H1 (cell line): ENCODE measurements around the gene GALR2. TPM values are rescaled to one million over a fixed set of nuclear protein-coding genes. Genes with fewer than 3 reads are reported as not detected.

Experiments
- CTCF ChIA-PET: fragments of 300-600 bp; sonication (Branson Sonifier 250); formaldehyde crosslinking; loops from one replicate; lab custom pipeline; 2021; ENCODE audit not compliant: partially characterized antibody; lab: Charles Lee
- POLR2A ChIA-PET: fragments of 300-600 bp; sonication (Branson Sonifier 250); formaldehyde crosslinking; loops from one replicate; lab custom pipeline; 2021; ENCODE audit warnings: inconsistent platforms; ENCODE audit not compliant: partially characterized antibody; lab: Charles Lee
- DNase-seq, 2 experiments: peaks; one replicate each; pipeline versions ENCODE4 v3.0.0 to v3.0.0-alpha.2; 2010 to 2022; ENCODE audit warnings: low spot score in 2 of 2, low read depth in 1 of 2, mixed read lengths in 1 of 2
- FAIRE-seq: peaks from 2 replicates; lab custom pipeline; 2011; peaks lifted over from hg19 to GRCh38; lab: Jason Lieb, UNC
- H2AFZ ChIP-seq: 2 replicates; pipeline ENCODE4 v1.8.1; 2012; ENCODE audit warnings: low read length, inconsistent platforms
- H2AK5ac ChIP-seq: 2 replicates; pipeline ENCODE4 v1.6.1; 2013; ENCODE audit warnings: low read depth, low read length
- H2BK120ac ChIP-seq: replicated peaks from 2 replicates; pipeline ENCODE3; 2013; ENCODE audit warnings: low read depth, low read length, inconsistent platforms
- H2BK12ac ChIP-seq: 2 replicates; pipeline ENCODE4 v1.6.1; 2013; ENCODE audit warnings: low read depth, low read length
- H2BK15ac ChIP-seq: 2 replicates; pipeline ENCODE4 v1.6.1; 2013; ENCODE audit warnings: low read length
- H2BK20ac ChIP-seq: 2 replicates; pipeline ENCODE4 v1.6.1; 2013; ENCODE audit warnings: low read length
- H2BK5ac ChIP-seq: 2 replicates; pipeline ENCODE4 v1.6.1; 2013; ENCODE audit warnings: low read depth, low read length
- H3K14ac ChIP-seq: 2 replicates; pipeline ENCODE4 v1.6.1; 2013; ENCODE audit warnings: inconsistent platforms; ENCODE audit not compliant: insufficient read length
- H3K18ac ChIP-seq: 2 replicates; pipeline ENCODE4 v1.6.1; 2013; ENCODE audit warnings: low read length; ENCODE audit errors: extremely low read depth
- H3K23ac ChIP-seq: 2 replicates; pipeline ENCODE4 v1.6.1; 2013; ENCODE audit warnings: inconsistent platforms; ENCODE audit not compliant: insufficient read length
- H3K23me2 ChIP-seq: 2 replicates; pipeline ENCODE4 v1.6.1; 2013; ENCODE audit warnings: low read depth, low read length
- H3K27ac ChIP-seq: 2 replicates; pipeline ENCODE4 v1.6.1; 2011; ENCODE audit warnings: low read depth, low read length, inconsistent platforms
- H3K27me3 ChIP-seq, 4 experiments: replicated peaks in 1 of 4; 1 replicate in 1 of 4; 2 replicates in 3 of 4; pipeline versions ENCODE4 v1.6.1 to v1.8.1; 2011 to 2013; ENCODE audit warnings: low read length in 3 of 4, mild to moderate bottlenecking in 3 of 4, inconsistent platforms in 2 of 4, mixed read lengths in 2 of 4, moderate library complexity in 1 of 4; ENCODE audit not compliant: control insufficient read depth in 3 of 4, insufficient read depth in 3 of 4; ENCODE audit errors: extremely low read depth in 1 of 4
- H3K36me3 ChIP-seq, 4 experiments: 2 replicates each; pipeline versions ENCODE4 v1.6.1 to v1.8.1; 2011 to 2013; ENCODE audit warnings: mild to moderate bottlenecking in 4 of 4, low read length in 3 of 4, moderate library complexity in 2 of 4, control low read depth in 1 of 4, inconsistent platforms in 1 of 4; ENCODE audit not compliant: insufficient read depth in 4 of 4, control insufficient read depth in 2 of 4
- H3K4ac ChIP-seq: replicated peaks from 2 replicates; pipeline ENCODE3; 2013; ENCODE audit warnings: low read length, low read depth, mixed read lengths, inconsistent platforms; ENCODE audit not compliant: insufficient read length
- H3K4me1 ChIP-seq, 4 experiments: replicated peaks in 1 of 4; 1 replicate in 1 of 4; 2 replicates in 3 of 4; pipeline versions ENCODE4 v1.6.1 to v1.8.1; 2011 to 2013; ENCODE audit warnings: low read length in 3 of 4, inconsistent platforms in 2 of 4, mixed read lengths in 1 of 4; ENCODE audit not compliant: insufficient read depth in 4 of 4, control insufficient read depth in 3 of 4
- H3K4me2 ChIP-seq, 2 experiments: 2 replicates each; pipeline versions ENCODE4 v1.6.1 to v1.8.1; 2011 to 2013; ENCODE audit warnings: low read depth in 2 of 2, low read length in 2 of 2, control low read depth in 1 of 2, inconsistent platforms in 1 of 2, mild to moderate bottlenecking in 1 of 2; ENCODE audit not compliant: insufficient read depth in 1 of 2
- H3K4me3 ChIP-seq, 4 experiments: fragments of 200-600, 300-600 bp in 1 of 4; sonication (generic), shearing (Covaris generic), sonication (Bioruptor Twin) in 1 of 4; 2 replicates each; pipeline versions ENCODE4 v1.5.1 to v1.8.1; 2011 to 2016; ENCODE audit warnings: low read length in 4 of 4, low read depth in 3 of 4, control low read depth in 2 of 4, inconsistent platforms in 2 of 4, mild to moderate bottlenecking in 2 of 4, mixed read lengths in 1 of 4, moderate library complexity in 1 of 4; ENCODE audit not compliant: insufficient read depth in 2 of 4; ENCODE audit errors: extremely low read depth in 1 of 4
- H3K56ac ChIP-seq: replicated peaks from 2 replicates; pipeline ENCODE3; 2013; ENCODE audit warnings: low read depth, mild to moderate bottlenecking, mixed read lengths, low read length, inconsistent platforms; ENCODE audit not compliant: insufficient read length
- H3K79me1 ChIP-seq: 2 replicates; pipeline ENCODE4 v1.6.1; 2013; ENCODE audit warnings: low read depth, low read length, control low read depth
- H3K79me2 ChIP-seq, 2 experiments: 2 replicates each; pipeline versions ENCODE4 v1.6.1 to v1.8.1; 2012 to 2013; ENCODE audit warnings: low read length in 2 of 2, mild to moderate bottlenecking in 2 of 2, inconsistent platforms in 1 of 2; ENCODE audit not compliant: insufficient read depth in 2 of 2, control insufficient read depth in 1 of 2
- H3K9ac ChIP-seq, 4 experiments: replicated peaks in 1 of 4; 1 replicate in 1 of 4; 2 replicates in 3 of 4; pipeline versions ENCODE4 v1.6.1 to v1.8.1; 2011 to 2013; ENCODE audit warnings: low read depth in 3 of 4, low read length in 3 of 4, control low read depth in 2 of 4, mild to moderate bottlenecking in 2 of 4, moderate library complexity in 2 of 4, inconsistent platforms in 1 of 4; ENCODE audit errors: extremely low read depth in 1 of 4
- H3K9me3 ChIP-seq, 2 experiments: 2 replicates each; pipeline versions ENCODE4 v1.6.1 to v1.8.1; 2012 to 2013; ENCODE audit warnings: mild to moderate bottlenecking in 2 of 2, moderate library complexity in 2 of 2, control low read depth in 1 of 2, inconsistent platforms in 1 of 2, low read depth in 1 of 2, low read length in 1 of 2, mixed read lengths in 1 of 2; ENCODE audit not compliant: insufficient read depth in 2 of 2
- H4K20me1 ChIP-seq, 2 experiments: replicated peaks in 1 of 2; 2 replicates each; pipeline versions ENCODE3 to v1.8.1; 2011 to 2013; ENCODE audit warnings: inconsistent platforms in 2 of 2, low read length in 2 of 2, mild to moderate bottlenecking in 1 of 2; ENCODE audit not compliant: insufficient read depth in 2 of 2, control insufficient read depth in 1 of 2
- H4K5ac ChIP-seq: 2 replicates; pipeline ENCODE4 v1.6.1; 2013; ENCODE audit warnings: low read length, low read depth, mixed read lengths, inconsistent platforms; ENCODE audit not compliant: insufficient read length
- H4K8ac ChIP-seq: 2 replicates; pipeline ENCODE4 v1.8.0; 2013; ENCODE audit warnings: mild to moderate bottlenecking, moderate library complexity, low read length, inconsistent platforms; ENCODE audit not compliant: insufficient read depth; ENCODE audit errors: extremely low read depth
- H4K91ac ChIP-seq: replicated peaks from 2 replicates; pipeline ENCODE3; 2013; ENCODE audit warnings: low read length, mixed read lengths, inconsistent platforms; ENCODE audit not compliant: insufficient read length
- BCL11A ChIP-seq, 2 experiments: IDR thresholded peaks; one replicate each; pipeline ENCODE4 v1.6.1; 2011; ENCODE audit warnings: low read depth in 2 of 2, low read length in 2 of 2, mild to moderate bottlenecking in 2 of 2
- CREB1 ChIP-seq: IDR thresholded peaks from 2 replicates; pipeline ENCODE4 v1.6.1; 2012; ENCODE audit warnings: inconsistent platforms
- EP300 ChIP-seq, 2 experiments: IDR thresholded peaks; 1 replicate in 1 of 2; 2 replicates in 1 of 2; pipeline ENCODE4 v1.6.1; 2011 to 2012; ENCODE audit warnings: low read depth in 2 of 2, low read length in 2 of 2, mild to moderate bottlenecking in 2 of 2, borderline replicate concordance in 1 of 2, inconsistent platforms in 1 of 2, moderate library complexity in 1 of 2
- MAFK ChIP-seq: IDR thresholded peaks from 2 replicates; pipeline ENCODE4 v1.6.1; 2012; ENCODE audit warnings: low read depth, mild to moderate bottlenecking, improper control_type of control experiment, low read length
- NANOG ChIP-seq: IDR thresholded peaks from 2 replicates; pipeline ENCODE4 v1.6.1; 2011; ENCODE audit warnings: low read length, low read depth, mild to moderate bottlenecking, inconsistent platforms; ENCODE audit not compliant: insufficient read depth, poor library complexity, severe bottlenecking
- PHF8 ChIP-seq: fragments of 200-600 bp; sonication (generic); conservative IDR thresholded peaks from 2 replicates; pipeline ENCODE4 v1.7.1; 2012; ENCODE audit warnings: low read depth, mild to moderate bottlenecking, inconsistent platforms, low read length, moderate library complexity
- RXRA ChIP-seq: IDR thresholded peaks from 2 replicates; pipeline ENCODE4 v1.6.1; 2011; ENCODE audit warnings: low read depth, mild to moderate bottlenecking, low read length, moderate library complexity; ENCODE audit not compliant: insufficient read depth
- TAF7 ChIP-seq: optimal IDR thresholded peaks from 2 replicates; pipeline ENCODE3; 2011; ENCODE audit warnings: low read depth, mild to moderate bottlenecking, inconsistent platforms, low read length, moderate library complexity, borderline replicate concordance
- WGBS, 2 experiments: shearing (Covaris generic) in 1 of 2; methylation state at CpG; one replicate each; pipeline versions ENCODE4 v1.1.6 to v1.1.7; 2013 to 2015; ENCODE audit warnings: low lambda C conversion rate in 2 of 2, mixed read lengths in 2 of 2, inconsistent platforms in 1 of 2, low coverage in 1 of 2, missing lambda C conversion rate in 1 of 2; ENCODE audit not compliant: insufficient replicate concordance in 2 of 2, insufficient coverage in 1 of 2, insufficient read length in 1 of 2; ENCODE audit errors: extremely low coverage in 1 of 2, missing lambda C conversion rate in 1 of 2; 5-methylcytosine and 5-hydroxymethylcytosine counted together
- polyA plus RNA-seq, 7 experiments: library from polyadenylated mRNA; depleted of rRNA in 3 of 7; stranded (reverse) in 5 of 7; unstranded in 2 of 7; fragments of >200 nt in 5 of 7; fragments of 200-250 nt in 2 of 7; gene quantifications; 1 replicate in 5 of 7; 2 replicates in 1 of 7; 4 replicates in 1 of 7; pipeline versions ENCODE4 v1.2.1 to v1.2.3, GENCODE V29; 2011 to 2013; ENCODE audit warnings: missing spikeins in 2 of 7, mixed read lengths in 2 of 7
- total RNA-seq: library from RNA; stranded (reverse); fragmentation: NEBNext Ultra II Directional; extraction: Animal tissue kit (Norgen Biotek cat#: 25700); gene quantifications from 2 replicates; pipeline ENCODE4 v1.2.1, GENCODE V29; 2021
- TF ChIP-seq, protein P1 (sequence below): IDR thresholded peaks from 2 replicates; pipeline ENCODE4 v1.6.1; 2012; ENCODE audit warnings: inconsistent platforms
- TF ChIP-seq, protein P2 (sequence below): IDR thresholded peaks from 2 replicates; pipeline ENCODE4 v1.6.1; 2012; ENCODE audit warnings: low read length, inconsistent platforms

Gene GALR2
- total and polyA plus RNA-seq, 2 of the 8 experiments (the other 6 are each of a cell fraction or from before 2014, with no cell fraction given), result 0.86 to 2.2 TPM

DNA sequence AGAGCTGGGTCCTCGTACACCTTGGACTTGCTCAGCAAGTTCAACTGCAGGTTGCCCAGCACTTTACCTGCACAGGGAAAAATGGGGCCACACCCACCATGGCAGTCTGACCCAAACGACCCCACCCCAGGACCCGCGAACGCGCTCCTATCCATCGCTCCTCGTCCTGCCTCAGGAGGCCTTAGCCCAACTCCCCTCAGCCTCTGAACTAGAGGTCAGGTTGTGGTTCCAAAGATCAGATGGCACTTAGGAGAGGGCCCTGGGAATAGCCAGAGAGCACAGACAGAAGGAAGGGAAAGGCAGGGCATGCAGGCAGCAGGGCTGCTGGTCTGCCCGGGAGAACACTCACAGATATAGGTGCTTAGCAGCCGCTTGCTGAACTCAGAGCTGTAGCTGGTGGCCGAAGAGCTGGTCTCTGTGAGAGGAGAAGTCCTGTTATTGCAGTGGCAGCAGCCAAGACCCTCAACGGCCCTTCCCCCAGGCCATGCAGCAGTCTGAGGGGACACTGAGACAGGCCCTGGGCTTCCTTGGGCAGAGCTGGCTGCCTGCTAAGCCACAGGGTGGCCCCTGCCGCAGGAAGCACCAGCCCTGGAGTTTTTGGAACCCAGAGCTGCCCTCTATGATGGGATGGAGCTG lies 11.3 kb downstream of the GALR2 start:
- no peaks in the 10 kb centered on the region for H3K27me3 ChIP-seq
- no peak overlapping the region for H3K4ac ChIP-seq
- H2AFZ ChIP-seq, result no peak overlapping the region
- no peak overlapping the region for H3K56ac ChIP-seq
- FAIRE-seq, result no peak
- H3K14ac ChIP-seq, result no peak overlapping the region
- no peak overlapping the region for H2BK20ac ChIP-seq
- no peak overlapping the region for H3K4me2 ChIP-seq
- no peak overlapping the region for H4K8ac ChIP-seq
- H3K23me2 ChIP-seq, result no peaks in the 10 kb centered on the region
- H3K4me1 ChIP-seq, result peaks cover 0 to 7% (median 0%) of the 10 kb centered on the region in 4 experiments; a peak in 4 of 7 replicates
- ChIA-PET CTCF (interaction anchor here (0.7 to 3.5 kb wide), 10 partner anchors 10 to 95 kb away, joined by 3 to 14 read pairs (median 4); partner anchors contain the start of gene GALR2), POLR2A (interaction anchor here (0.7 to 2.6 kb wide), 4 partner anchors 8 to 186 kb away, joined by 3 to 10 read pairs (median 4); partner anchors contain the start of gene GALR2)
- H4K20me1 ChIP-seq, result peaks cover 3 to 9% of the 10 kb centered on the region in 2 experiments
- no peak overlapping the region for H3K18ac ChIP-seq
- no peak overlapping the region for H3K23ac ChIP-seq
- H3K79me2 ChIP-seq, result no peaks in the 10 kb centered on the region
- no peak overlapping the region for H2AK5ac ChIP-seq
- H4K91ac ChIP-seq, result no peak overlapping the region
- no peaks in the 10 kb centered on the region for H3K9me3 ChIP-seq
- H2BK120ac ChIP-seq, result no peak overlapping the region
- no peak overlapping the region for H2BK12ac ChIP-seq
- no peaks in the 10 kb centered on the region for H3K79me1 ChIP-seq
- H3K4me3 ChIP-seq, result no peak overlapping the region
- H3K36me3 ChIP-seq, result peaks cover 21 to 51% (median 50%) of the 10 kb centered on the region in 4 experiments
- no peak overlapping the region for H2BK5ac ChIP-seq
- H2BK15ac ChIP-seq, result no peak overlapping the region
- no peak overlapping the region for H3K27ac ChIP-seq
- WGBS, 2 experiments, result 96% methylated on average over 13 of the region's 13 CpGs; no CpG with 5 or more reads in 1 of the 2 experiments
- no peak overlapping the region for H4K5ac ChIP-seq
- DNase-seq, result no peak
- no peak overlapping the region for H3K9ac ChIP-seq
- no peak for TF ChIP-seq EP300 (IDR thresholded peaks at IDR 0.05; ENCODE audit: borderline replicate concordance in 1 of 2, low read depth in 2 of 2, low read length in 2 of 2)
- TF ChIP-seq PHF8, result no peak
- TF ChIP-seq TAF7, result no peak
- TF ChIP-seq NANOG, result no peak
- TF ChIP-seq CREB1, result no peak
- no peak for TF ChIP-seq RXRA
- TF ChIP-seq, protein P1, sequence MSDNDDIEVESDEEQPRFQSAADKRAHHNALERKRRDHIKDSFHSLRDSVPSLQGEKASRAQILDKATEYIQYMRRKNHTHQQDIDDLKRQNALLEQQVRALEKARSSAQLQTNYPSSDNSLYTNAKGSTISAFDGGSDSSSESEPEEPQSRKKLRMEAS, result no peak
- TF ChIP-seq, protein P2, sequence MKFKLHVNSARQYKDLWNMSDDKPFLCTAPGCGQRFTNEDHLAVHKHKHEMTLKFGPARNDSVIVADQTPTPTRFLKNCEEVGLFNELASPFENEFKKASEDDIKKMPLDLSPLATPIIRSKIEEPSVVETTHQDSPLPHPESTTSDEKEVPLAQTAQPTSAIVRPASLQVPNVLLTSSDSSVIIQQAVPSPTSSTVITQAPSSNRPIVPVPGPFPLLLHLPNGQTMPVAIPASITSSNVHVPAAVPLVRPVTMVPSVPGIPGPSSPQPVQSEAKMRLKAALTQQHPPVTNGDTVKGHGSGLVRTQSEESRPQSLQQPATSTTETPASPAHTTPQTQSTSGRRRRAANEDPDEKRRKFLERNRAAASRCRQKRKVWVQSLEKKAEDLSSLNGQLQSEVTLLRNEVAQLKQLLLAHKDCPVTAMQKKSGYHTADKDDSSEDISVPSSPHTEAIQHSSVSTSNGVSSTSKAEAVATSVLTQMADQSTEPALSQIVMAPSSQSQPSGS, result no peak
- no peak for TF ChIP-seq BCL11A (IDR thresholded peaks at IDR 0.05; ENCODE audit: low read depth in 2 of 2, low read length in 2 of 2)
- TF ChIP-seq MAFK, result no peak
